Colonic mucosa (tissue), 4 donors: ENCODE results near the gene NUP93. TPM values are rescaled to one million over a fixed set of nuclear protein-coding genes. Genes with fewer than 3 reads are reported as not detected.

ENCODE experiments used
- DNase-seq: peaks from one replicate; pipeline ENCODE4 v3.0.0-alpha.2; 2020
- H3K27ac ChIP-seq: fragments of 200-600 bp; one replicate; pipeline ENCODE4 v1.8.0; 2021
- H3K27me3 ChIP-seq: fragments of 200-600 bp; one replicate; pipeline ENCODE4 v1.8.0; 2021
- H3K36me3 ChIP-seq: fragments of 200-600 bp; one replicate; pipeline ENCODE4 v1.8.0; 2021
- H3K4me1 ChIP-seq: fragments of 200-600 bp; one replicate; pipeline ENCODE4 v1.8.0; 2021; ENCODE audit warnings: mild to moderate bottlenecking
- H3K4me3 ChIP-seq: fragments of 200-600 bp; one replicate; pipeline ENCODE4 v1.8.0; 2021
- H3K9ac ChIP-seq, 2 donors: one replicate each; pipeline ENCODE4 v1.7.0; 2013; ENCODE audit warnings: control low read depth in 2 of 2, low read depth in 2 of 2, low read length in 2 of 2
- H3K9me3 ChIP-seq: fragments of 200-600 bp; one replicate; pipeline ENCODE4 v1.8.0; 2021
- CTCF ChIP-seq: fragments of 200-600 bp; IDR thresholded peaks from one replicate; pipeline ENCODE4 v1.8.0; 2022; ENCODE audit warnings: antibody characterized with exemption, mild to moderate bottlenecking
- intact Hi-C: fragments of 100-400 bp; cut with DNase I; formaldehyde crosslinking; loops from one replicate; pipeline ENCODE4 v1.14.1; 2022
- total RNA-seq, 2 donors: library from RNA; stranded (reverse); fragmentation: NEBNext Ultra II Directional in 1 of 2; extraction: Animal tissue kit (Norgen Biotek cat#: 25700) in 1 of 2; gene quantifications; one replicate each; pipeline ENCODE4 v1.2.1, GENCODE V29; 2021
- donor health status: healthy.
- donor health status: DM: no; HTN: no; CAD: no.
- donor health status: DM: no; HTN: no; CAD: no.

NUP93 gene
- total RNA-seq, 2 donors from 2014 or later, result 33.0 to 79.2 TPM

GRCh38 chr16:56744996-56745640 lies 15.2 kb downstream of the NUP93 start:
- no peak for TF ChIP-seq CTCF
- Histone ChIP-seq H3K9ac (no peak overlapping the region), H3K4me1 (no peaks in the 10 kb centered on the region), H3K36me3 (no peaks in the 10 kb centered on the region), H3K4me3 (no peak overlapping the region), H3K27me3 (no peaks in the 10 kb centered on the region), H3K27ac (no peak overlapping the region), H3K9me3 (no peaks in the 10 kb centered on the region)
- DNase-seq, result no peak
- intact Hi-C loops, result no loop called here

DNA sequence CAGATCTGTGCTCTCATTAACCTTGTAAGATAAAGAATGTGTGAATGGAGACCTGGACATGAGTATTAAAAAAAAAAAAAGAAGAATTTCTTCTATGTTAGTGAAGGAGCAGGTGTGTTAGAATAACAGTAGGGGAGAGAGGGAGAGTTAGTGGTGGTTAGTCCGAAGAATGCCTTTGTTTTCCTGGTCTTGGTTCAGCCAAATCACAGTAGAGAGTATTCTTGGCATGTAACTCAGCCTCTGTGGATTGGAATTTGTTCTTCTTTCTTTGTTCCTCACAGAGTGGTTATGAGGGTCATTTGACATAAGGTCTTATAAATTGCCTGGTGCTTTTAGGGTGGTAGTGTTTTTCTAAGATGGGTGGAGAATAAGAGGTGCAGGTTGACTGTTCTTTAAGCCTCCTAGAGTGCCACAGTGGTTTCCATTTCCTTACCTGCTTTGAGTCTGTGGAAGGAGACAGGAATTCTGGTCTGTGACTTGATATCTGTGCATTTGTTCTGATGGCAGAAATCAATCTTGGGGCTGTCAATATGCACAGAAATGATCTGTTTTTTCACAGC lies 17.6 kb downstream of the NUP93 start:
- no peak for DNase-seq
- TF ChIP-seq CTCF, result no peak
- H3K27ac ChIP-seq, result no peak overlapping the region
- H3K4me1 ChIP-seq, result no peaks in the 10 kb centered on the region
- intact Hi-C loops, result no loop called here
- no peak overlapping the region for H3K9ac ChIP-seq
- no peaks in the 10 kb centered on the region for H3K27me3 ChIP-seq
- no peaks in the 10 kb centered on the region for H3K36me3 ChIP-seq
- no peak overlapping the region for H3K4me3 ChIP-seq
- H3K9me3 ChIP-seq, result no peaks in the 10 kb centered on the region

- no peak for TF ChIP-seq CTCF
- no peak overlapping the region for H3K27ac ChIP-seq
- no peaks in the 10 kb centered on the region for H3K27me3 ChIP-seq
- no peak overlapping the region for H3K4me3 ChIP-seq
- no peaks in the 10 kb centered on the region for H3K36me3 ChIP-seq
- H3K9me3 ChIP-seq, result no peaks in the 10 kb centered on the region
- intact Hi-C loops, result no loop called here
- H3K9ac ChIP-seq, result no peak overlapping the region
- DNase-seq, result no peak
- H3K4me1 ChIP-seq, result no peaks in the 10 kb centered on the region
Measured at GRCh38 chr16:56748191-56748590, 18.3 kb downstream of the NUP93 start.

GRCh38 chr16:56748826-56749225 lies 18.9 kb downstream of the NUP93 start:
- TF ChIP-seq CTCF, result no peak
- no peak overlapping the region for H3K4me3 ChIP-seq
- no peak overlapping the region for H3K9ac ChIP-seq
- no peaks in the 10 kb centered on the region for H3K36me3 ChIP-seq
- H3K27me3 ChIP-seq, result no peaks in the 10 kb centered on the region
- H3K27ac ChIP-seq, result no peak overlapping the region
- H3K4me1 ChIP-seq, result no peaks in the 10 kb centered on the region
- intact Hi-C loops, result no loop called here
- no peaks in the 10 kb centered on the region for H3K9me3 ChIP-seq
- no peak for DNase-seq

DNA sequence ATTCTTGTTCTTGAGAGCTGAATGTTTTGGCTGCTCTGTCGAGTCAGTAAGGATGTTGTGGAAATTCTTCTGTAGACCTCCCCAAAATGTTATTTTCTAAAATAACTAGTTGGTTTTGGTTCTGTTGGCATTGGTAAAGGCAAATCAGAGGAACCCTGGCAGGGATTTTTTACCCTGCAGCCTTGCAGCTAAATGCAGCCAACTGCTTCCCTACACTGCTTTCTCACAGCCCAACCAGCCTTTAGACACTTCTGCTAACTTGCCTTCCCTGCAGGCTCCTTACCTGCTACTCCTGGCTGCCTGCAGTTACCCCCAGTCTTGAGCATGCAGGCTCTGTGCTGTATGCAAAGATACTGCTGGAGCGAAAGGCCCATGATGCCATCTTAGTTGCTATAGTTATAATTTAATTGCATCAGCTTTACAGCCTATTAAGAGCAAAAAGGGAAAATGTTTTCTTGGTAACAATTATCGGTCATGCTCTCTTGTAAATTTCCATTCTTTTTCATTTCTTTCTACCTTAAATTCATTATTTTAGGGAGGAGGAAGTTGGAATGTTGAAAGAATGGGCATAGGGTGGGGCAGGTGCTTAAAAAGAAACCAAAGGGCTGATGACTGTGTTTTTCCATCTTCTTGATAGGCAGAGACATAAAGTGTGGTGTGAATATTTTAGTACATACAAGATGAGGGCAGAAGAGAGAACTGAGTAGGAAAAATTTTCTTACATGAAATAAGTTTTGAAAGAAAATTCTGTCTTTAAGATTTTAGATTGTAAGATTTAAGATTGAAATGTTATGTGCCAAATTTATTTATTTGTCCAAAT lies 20.0 kb downstream of the NUP93 start:
- no peaks in the 10 kb centered on the region for H3K9me3 ChIP-seq
- no peak overlapping the region for H3K4me3 ChIP-seq
- no peaks in the 10 kb centered on the region for H3K36me3 ChIP-seq
- H3K27ac ChIP-seq, result no peak overlapping the region
- TF ChIP-seq CTCF, result no peak
- no peak overlapping the region for H3K9ac ChIP-seq
- no peaks in the 10 kb centered on the region for H3K4me1 ChIP-seq
- DNase-seq, result no peak
- no peaks in the 10 kb centered on the region for H3K27me3 ChIP-seq
- intact Hi-C loops, result no loop called here
